Measurements from ENCODE around the gene TMEM88. TPM values are rescaled to one million over a fixed set of nuclear protein-coding genes. Genes with fewer than 3 reads are reported as not detected.

The TMEM88 gene
- total and polyA plus RNA-seq, 2 of the 13 experiments (the other 11 are each of a cell fraction or from before 2014, with no cell fraction given), result 0.31 to 0.66 TPM

GRCh38 chr17:7835814-7836595, 18.9 kb upstream of the TMEM88 start (continued):
- TF ChIP-seq, protein P1, sequence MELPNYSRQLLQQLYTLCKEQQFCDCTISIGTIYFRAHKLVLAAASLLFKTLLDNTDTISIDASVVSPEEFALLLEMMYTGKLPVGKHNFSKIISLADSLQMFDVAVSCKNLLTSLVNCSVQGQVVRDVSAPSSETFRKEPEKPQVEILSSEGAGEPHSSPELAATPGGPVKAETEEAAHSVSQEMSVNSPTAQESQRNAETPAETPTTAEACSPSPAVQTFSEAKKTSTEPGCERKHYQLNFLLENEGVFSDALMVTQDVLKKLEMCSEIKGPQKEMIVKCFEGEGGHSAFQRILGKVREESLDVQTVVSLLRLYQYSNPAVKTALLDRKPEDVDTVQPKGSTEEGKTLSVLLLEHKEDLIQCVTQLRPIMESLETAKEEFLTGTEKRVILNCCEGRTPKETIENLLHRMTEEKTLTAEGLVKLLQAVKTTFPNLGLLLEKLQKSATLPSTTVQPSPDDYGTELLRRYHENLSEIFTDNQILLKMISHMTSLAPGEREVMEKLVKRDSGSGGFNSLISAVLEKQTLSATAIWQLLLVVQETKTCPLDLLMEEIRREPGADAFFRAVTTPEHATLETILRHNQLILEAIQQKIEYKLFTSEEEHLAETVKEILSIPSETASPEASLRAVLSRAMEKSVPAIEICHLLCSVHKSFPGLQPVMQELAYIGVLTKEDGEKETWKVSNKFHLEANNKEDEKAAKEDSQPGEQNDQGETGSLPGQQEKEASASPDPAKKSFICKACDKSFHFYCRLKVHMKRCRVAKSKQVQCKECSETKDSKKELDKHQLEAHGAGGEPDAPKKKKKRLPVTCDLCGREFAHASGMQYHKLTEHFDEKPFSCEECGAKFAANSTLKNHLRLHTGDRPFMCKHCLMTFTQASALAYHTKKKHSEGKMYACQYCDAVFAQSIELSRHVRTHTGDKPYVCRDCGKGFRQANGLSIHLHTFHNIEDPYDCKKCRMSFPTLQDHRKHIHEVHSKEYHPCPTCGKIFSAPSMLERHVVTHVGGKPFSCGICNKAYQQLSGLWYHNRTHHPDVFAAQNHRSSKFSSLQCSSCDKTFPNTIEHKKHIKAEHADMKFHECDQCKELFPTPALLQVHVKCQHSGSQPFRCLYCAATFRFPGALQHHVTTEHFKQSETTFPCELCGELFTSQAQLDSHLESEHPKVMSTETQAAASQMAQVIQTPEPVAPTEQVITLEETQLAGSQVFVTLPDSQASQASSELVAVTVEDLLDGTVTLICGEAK (IDR thresholded peaks at IDR 0.05), result no peak
- TF ChIP-seq, protein P1 (CRISPR knock-in tag; IDR thresholded peaks at IDR 0.05), result no peak
- no peak for TF ChIP-seq IKZF5 (CRISPR knock-in tag; IDR thresholded peaks at IDR 0.05)
- TF ChIP-seq, protein P2, sequence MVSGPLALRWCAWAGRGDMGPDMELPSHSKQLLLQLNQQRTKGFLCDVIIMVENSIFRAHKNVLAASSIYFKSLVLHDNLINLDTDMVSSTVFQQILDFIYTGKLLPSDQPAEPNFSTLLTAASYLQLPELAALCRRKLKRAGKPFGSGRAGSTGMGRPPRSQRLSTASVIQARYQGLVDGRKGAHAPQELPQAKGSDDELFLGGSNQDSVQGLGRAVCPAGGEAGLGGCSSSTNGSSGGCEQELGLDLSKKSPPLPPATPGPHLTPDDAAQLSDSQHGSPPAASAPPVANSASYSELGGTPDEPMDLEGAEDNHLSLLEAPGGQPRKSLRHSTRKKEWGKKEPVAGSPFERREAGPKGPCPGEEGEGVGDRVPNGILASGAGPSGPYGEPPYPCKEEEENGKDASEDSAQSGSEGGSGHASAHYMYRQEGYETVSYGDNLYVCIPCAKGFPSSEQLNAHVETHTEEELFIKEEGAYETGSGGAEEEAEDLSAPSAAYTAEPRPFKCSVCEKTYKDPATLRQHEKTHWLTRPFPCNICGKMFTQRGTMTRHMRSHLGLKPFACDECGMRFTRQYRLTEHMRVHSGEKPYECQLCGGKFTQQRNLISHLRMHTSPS (CRISPR knock-in tag; IDR thresholded peaks at IDR 0.05; ENCODE audit: low read depth), result no peak; the same call in 1 of the 2 replicates
- TF ChIP-seq ZNF737 (CRISPR knock-in tag; IDR thresholded peaks at IDR 0.05; ENCODE audit: borderline replicate concordance), result no peak
- TF ChIP-seq HNF4A (CRISPR knock-in tag; IDR thresholded peaks at IDR 0.05), result no peak
- TF ChIP-seq, protein P3, sequence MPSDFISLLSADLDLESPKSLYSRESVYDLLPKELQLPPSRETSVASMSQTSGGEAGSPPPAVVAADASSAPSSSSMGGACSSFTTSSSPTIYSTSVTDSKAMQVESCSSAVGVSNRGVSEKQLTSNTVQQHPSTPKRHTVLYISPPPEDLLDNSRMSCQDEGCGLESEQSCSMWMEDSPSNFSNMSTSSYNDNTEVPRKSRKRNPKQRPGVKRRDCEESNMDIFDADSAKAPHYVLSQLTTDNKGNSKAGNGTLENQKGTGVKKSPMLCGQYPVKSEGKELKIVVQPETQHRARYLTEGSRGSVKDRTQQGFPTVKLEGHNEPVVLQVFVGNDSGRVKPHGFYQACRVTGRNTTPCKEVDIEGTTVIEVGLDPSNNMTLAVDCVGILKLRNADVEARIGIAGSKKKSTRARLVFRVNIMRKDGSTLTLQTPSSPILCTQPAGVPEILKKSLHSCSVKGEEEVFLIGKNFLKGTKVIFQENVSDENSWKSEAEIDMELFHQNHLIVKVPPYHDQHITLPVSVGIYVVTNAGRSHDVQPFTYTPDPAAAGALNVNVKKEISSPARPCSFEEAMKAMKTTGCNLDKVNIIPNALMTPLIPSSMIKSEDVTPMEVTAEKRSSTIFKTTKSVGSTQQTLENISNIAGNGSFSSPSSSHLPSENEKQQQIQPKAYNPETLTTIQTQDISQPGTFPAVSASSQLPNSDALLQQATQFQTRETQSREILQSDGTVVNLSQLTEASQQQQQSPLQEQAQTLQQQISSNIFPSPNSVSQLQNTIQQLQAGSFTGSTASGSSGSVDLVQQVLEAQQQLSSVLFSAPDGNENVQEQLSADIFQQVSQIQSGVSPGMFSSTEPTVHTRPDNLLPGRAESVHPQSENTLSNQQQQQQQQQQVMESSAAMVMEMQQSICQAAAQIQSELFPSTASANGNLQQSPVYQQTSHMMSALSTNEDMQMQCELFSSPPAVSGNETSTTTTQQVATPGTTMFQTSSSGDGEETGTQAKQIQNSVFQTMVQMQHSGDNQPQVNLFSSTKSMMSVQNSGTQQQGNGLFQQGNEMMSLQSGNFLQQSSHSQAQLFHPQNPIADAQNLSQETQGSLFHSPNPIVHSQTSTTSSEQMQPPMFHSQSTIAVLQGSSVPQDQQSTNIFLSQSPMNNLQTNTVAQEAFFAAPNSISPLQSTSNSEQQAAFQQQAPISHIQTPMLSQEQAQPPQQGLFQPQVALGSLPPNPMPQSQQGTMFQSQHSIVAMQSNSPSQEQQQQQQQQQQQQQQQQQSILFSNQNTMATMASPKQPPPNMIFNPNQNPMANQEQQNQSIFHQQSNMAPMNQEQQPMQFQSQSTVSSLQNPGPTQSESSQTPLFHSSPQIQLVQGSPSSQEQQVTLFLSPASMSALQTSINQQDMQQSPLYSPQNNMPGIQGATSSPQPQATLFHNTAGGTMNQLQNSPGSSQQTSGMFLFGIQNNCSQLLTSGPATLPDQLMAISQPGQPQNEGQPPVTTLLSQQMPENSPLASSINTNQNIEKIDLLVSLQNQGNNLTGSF (CRISPR knock-in tag; IDR thresholded peaks at IDR 0.05), result no peak
- TF ChIP-seq, protein P4, sequence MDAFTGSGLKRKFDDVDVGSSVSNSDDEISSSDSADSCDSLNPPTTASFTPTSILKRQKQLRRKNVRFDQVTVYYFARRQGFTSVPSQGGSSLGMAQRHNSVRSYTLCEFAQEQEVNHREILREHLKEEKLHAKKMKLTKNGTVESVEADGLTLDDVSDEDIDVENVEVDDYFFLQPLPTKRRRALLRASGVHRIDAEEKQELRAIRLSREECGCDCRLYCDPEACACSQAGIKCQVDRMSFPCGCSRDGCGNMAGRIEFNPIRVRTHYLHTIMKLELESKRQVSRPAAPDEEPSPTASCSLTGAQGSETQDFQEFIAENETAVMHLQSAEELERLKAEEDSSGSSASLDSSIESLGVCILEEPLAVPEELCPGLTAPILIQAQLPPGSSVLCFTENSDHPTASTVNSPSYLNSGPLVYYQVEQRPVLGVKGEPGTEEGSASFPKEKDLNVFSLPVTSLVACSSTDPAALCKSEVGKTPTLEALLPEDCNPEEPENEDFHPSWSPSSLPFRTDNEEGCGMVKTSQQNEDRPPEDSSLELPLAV (CRISPR knock-in tag; conservative IDR thresholded peaks at IDR 0.05; ENCODE audit: low read depth), result no peak

Data from HepG2 (cell line).